K562 (cell line): ENCODE data around the gene PRC1. TPM values are rescaled to one million over a fixed set of nuclear protein-coding genes. Genes with fewer than 3 reads are reported as not detected.

ENCODE experiments used
- ADNP ChIP-seq: fragments of 200-800 bp; sonication (Bioruptor generic); IDR thresholded peaks from 2 replicates; pipeline ENCODE4 v1.6.1; 2016; ENCODE audit warnings: missing genetic modification characterization, missing compliant biosample characterization
- BHLHE40 ChIP-seq: IDR thresholded peaks from 2 replicates; pipeline ENCODE4 v1.6.1; 2011; ENCODE audit warnings: low read length, improper control_type of control experiment
- CBX3 ChIP-seq, 2 experiments: IDR thresholded peaks; 1 replicate in 1 of 2; 2 replicates in 1 of 2; pipeline ENCODE4 v1.6.1; 2012; ENCODE audit warnings: inconsistent platforms in 2 of 2, low read length in 2 of 2, borderline replicate concordance in 1 of 2, control low read depth in 1 of 2
- DPF2 ChIP-seq: fragments of 450-650 bp; IDR thresholded peaks from 2 replicates; pipeline ENCODE4 v1.6.1; 2016
- FIP1L1 ChIP-seq: fragments of 200-400 bp; formaldehyde crosslinking; IDR thresholded peaks from 2 replicates; pipeline ENCODE4 v1.6.1; 2018; ENCODE audit warnings: mild to moderate bottlenecking, low read depth, low read length; ENCODE audit not compliant: poor library complexity, severe bottlenecking
- FOS ChIP-seq: IDR thresholded peaks from 3 replicates; pipeline ENCODE4 v1.6.1; 2011; ENCODE audit not compliant: insufficient read length; ENCODE audit errors: extremely low read depth
- FOXJ2 ChIP-seq: fragments of 200-800 bp; sonication (Bioruptor generic); IDR thresholded peaks from 2 replicates; pipeline ENCODE4 v1.6.1; 2016; ENCODE audit warnings: missing genetic modification characterization, missing compliant biosample characterization
- FOXJ3 ChIP-seq: sonication (generic); formaldehyde crosslinking; IDR thresholded peaks from 2 replicates; pipeline ENCODE4 v1.4.0; 2020; ENCODE audit warnings: mild to moderate bottlenecking, missing genetic modification reagents
- KDM1A ChIP-seq, 2 experiments: fragments of 450-650 bp; IDR thresholded peaks; 2 replicates each; pipeline ENCODE4 v1.6.1; 2016; ENCODE audit warnings: mild to moderate bottlenecking in 2 of 2
- MEIS2 ChIP-seq: fragments of 450-650 bp; IDR thresholded peaks from 2 replicates; pipeline ENCODE4 v1.6.1; 2014; ENCODE audit warnings: mild to moderate bottlenecking; ENCODE audit not compliant: partially characterized antibody
- NONO ChIP-seq, 2 experiments: fragments of 200-400 bp in 1 of 2; fragments of 450-650 bp in 1 of 2; formaldehyde crosslinking in 1 of 2; IDR thresholded peaks; 2 replicates each; pipeline ENCODE4 v1.6.1; 2017; ENCODE audit warnings: low read depth in 2 of 2, mild to moderate bottlenecking in 2 of 2, moderate library complexity in 2 of 2, low read length in 1 of 2
- POLR2AphosphoS5 ChIP-seq: IDR thresholded peaks from 2 replicates; pipeline ENCODE4 v1.6.1; 2011; ENCODE audit warnings: mild to moderate bottlenecking, low read depth, low read length, moderate library complexity; ENCODE audit not compliant: control insufficient read depth, insufficient read depth
- RBBP5 ChIP-seq: fragments of 200-600 bp; sonication (generic); IDR thresholded peaks from 2 replicates; pipeline ENCODE4 v1.6.1; 2012; ENCODE audit warnings: borderline replicate concordance, mild to moderate bottlenecking, low read length, control low read depth, inconsistent platforms; ENCODE audit not compliant: insufficient read depth, poor library complexity, severe bottlenecking
- RFX7 ChIP-seq: fragments of 250-450 bp; sonication (Bioruptor Pico); IDR thresholded peaks from 2 replicates; pipeline ENCODE4 v1.5.1; 2021; ENCODE audit warnings: mild to moderate bottlenecking
- SMAD1 ChIP-seq: fragments of 150-350 bp; IDR thresholded peaks from 2 replicates; pipeline ENCODE4 v1.6.1; 2014; ENCODE audit warnings: low read length, low read depth; ENCODE audit not compliant: partially characterized antibody
- TEAD2 ChIP-seq: fragments of 450-650 bp; IDR thresholded peaks from 2 replicates; pipeline ENCODE4 v1.6.1; 2016; ENCODE audit warnings: missing genetic modification characterization, control low read depth, missing compliant biosample characterization
- ZNF224 ChIP-seq: sonication (generic); formaldehyde crosslinking; IDR thresholded peaks from 2 replicates; pipeline ENCODE4 v1.8.0; 2022; ENCODE audit warnings: mild to moderate bottlenecking, missing genetic modification reagents
- ZNF445 ChIP-seq: fragments of 250-450 bp; sonication (Bioruptor Pico); IDR thresholded peaks from 2 replicates; pipeline ENCODE4 v1.4.0; 2020; ENCODE audit warnings: low read depth, mild to moderate bottlenecking, moderate library complexity
- ZNF584 ChIP-seq: fragments of 200-800 bp; sonication (Bioruptor generic); IDR thresholded peaks from 2 replicates; pipeline ENCODE4 v1.6.1; 2016; ENCODE audit warnings: low read depth, mild to moderate bottlenecking, missing genetic modification characterization, missing compliant biosample characterization
- polyA plus RNA-seq, 8 experiments: library from polyadenylated mRNA; depleted of rRNA in 4 of 8; stranded (reverse) in 5 of 8; unstranded in 3 of 8; fragments of >200 nt; fragmentation: Nextera tagmentation in 2 of 8; fragmentation: Illumina TruSeq in 1 of 8; extraction: Ambion mirVana in 2 of 8; extraction: Trizol in 1 of 8; gene quantifications; 2 replicates each; pipeline versions ENCODE4 v1.2.1 to v1.2.3, GENCODE V29; 2011 to 2014; ENCODE audit warnings: inconsistent platforms in 1 of 8, missing spikeins in 1 of 8
- total RNA-seq, 7 experiments: library from RNA; depleted of rRNA in 6 of 7; stranded (reverse); fragments of >200 nt in 6 of 7; fragmentation: Illumina TruSeq in 2 of 7; extraction: Trizol in 2 of 7; gene quantifications; 2 replicates each; pipeline versions ENCODE4 v1.2.1 to v1.2.3, GENCODE V29; 2011 to 2021; ENCODE audit warnings: low replicate concordance in 1 of 7
- TF ChIP-seq, protein P1 (sequence below): fragments of 200-800 bp; sonication (Bioruptor generic); IDR thresholded peaks from 2 replicates; pipeline ENCODE4 v1.6.1; 2017; ENCODE audit warnings: missing genetic modification characterization, missing compliant biosample characterization
- TF ChIP-seq, protein P2 (sequence below): fragments of 450-650 bp; IDR thresholded peaks from 2 replicates; pipeline ENCODE4 v1.6.1; 2016
- TF ChIP-seq, protein P3 (sequence below): fragments of 450-650 bp; IDR thresholded peaks from 2 replicates; pipeline ENCODE4 v1.6.1; 2017; ENCODE audit warnings: mild to moderate bottlenecking, moderate library complexity

PRC1 gene
- total and polyA plus RNA-seq, 9 of the 15 experiments (the other 6 are each of a cell fraction or from before 2014, with no cell fraction given), result 156 to 391 (median 240) TPM

DNA sequence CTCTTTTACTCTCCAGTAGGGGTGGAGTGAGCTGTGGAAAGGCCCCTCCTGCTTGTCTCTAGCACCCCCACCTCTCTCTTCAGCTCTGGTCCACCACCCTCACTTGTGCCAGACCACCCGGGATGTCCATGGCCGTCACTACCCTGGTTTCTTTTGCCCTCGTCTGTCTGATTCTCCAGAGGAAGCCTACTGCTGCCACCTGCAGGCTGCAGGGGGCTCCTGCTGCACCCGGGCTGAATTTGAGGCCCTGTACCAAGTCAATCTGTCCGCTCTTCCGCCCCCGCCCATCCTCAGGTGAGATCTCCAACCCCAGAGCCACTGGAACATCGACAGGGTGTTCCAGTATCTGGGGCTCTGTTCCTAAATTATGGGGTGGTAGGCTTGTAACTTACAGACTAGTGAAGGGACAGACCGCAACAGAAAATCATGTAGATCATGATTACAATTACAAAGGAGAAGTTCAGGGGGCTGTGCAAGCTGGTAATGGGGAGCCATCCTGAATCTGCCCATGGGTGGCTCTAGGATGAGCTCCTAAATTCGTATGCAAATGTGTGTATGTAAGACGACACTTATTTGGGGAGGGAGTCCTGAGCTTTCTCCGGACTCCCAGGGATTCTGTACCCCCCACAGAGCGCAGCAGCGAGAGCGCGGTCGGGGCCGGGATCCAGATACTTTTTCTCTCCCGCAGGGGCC lies 59.9 kb downstream of the PRC1 start (continued):
- TF ChIP-seq FIP1L1, result no peak
- TF ChIP-seq ADNP, result no peak
- no peak for TF ChIP-seq ZNF445
- 0 out of 4 replicates have a peak, but pooled peaks of 1 of the 2 experiments have one; percentile 23 for TF ChIP-seq KDM1A (IDR thresholded peaks at IDR 0.05)
- 0 out of 2 replicates have a peak, but pooled peaks have one; percentile 58 for TF ChIP-seq BHLHE40
- no peak for TF ChIP-seq SMAD1
- TF ChIP-seq ZNF584 (CRISPR knock-in tag), result no peak
- no peak for TF ChIP-seq FOS
- TF ChIP-seq POLR2AphosphoS5, result no peak
- TF ChIP-seq ZNF224 (CRISPR knock-in tag), result no peak
- TF ChIP-seq CBX3 (IDR thresholded peaks at IDR 0.05; ENCODE audit: borderline replicate concordance in 1 of 2, low read length in 2 of 2), result no peak
- TF ChIP-seq, protein P1, sequence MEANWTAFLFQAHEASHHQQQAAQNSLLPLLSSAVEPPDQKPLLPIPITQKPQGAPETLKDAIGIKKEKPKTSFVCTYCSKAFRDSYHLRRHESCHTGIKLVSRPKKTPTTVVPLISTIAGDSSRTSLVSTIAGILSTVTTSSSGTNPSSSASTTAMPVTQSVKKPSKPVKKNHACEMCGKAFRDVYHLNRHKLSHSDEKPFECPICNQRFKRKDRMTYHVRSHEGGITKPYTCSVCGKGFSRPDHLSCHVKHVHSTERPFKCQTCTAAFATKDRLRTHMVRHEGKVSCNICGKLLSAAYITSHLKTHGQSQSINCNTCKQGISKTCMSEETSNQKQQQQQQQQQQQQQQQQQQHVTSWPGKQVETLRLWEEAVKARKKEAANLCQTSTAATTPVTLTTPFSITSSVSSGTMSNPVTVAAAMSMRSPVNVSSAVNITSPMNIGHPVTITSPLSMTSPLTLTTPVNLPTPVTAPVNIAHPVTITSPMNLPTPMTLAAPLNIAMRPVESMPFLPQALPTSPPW (CRISPR knock-in tag), result no peak
- TF ChIP-seq FOXJ2 (tag), result no peak
- no peak for TF ChIP-seq DPF2
- 0 out of 4 replicates have a peak, but pooled peaks of 1 of the 2 experiments have one; percentile 34 for TF ChIP-seq NONO (IDR thresholded peaks at IDR 0.05; ENCODE audit: low read depth in 2 of 2, low read length in 1 of 2)
- TF ChIP-seq MEIS2, result no peak
- no peak for TF ChIP-seq TEAD2
- TF ChIP-seq RBBP5, result no peak
- TF ChIP-seq, protein P2, sequence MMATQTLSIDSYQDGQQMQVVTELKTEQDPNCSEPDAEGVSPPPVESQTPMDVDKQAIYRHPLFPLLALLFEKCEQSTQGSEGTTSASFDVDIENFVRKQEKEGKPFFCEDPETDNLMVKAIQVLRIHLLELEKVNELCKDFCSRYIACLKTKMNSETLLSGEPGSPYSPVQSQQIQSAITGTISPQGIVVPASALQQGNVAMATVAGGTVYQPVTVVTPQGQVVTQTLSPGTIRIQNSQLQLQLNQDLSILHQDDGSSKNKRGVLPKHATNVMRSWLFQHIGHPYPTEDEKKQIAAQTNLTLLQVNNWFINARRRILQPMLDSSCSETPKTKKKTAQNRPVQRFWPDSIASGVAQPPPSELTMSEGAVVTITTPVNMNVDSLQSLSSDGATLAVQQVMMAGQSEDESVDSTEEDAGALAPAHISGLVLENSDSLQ, result peak; percentile 55; the same call in 1 of the 2 replicates
- TF ChIP-seq, protein P3, sequence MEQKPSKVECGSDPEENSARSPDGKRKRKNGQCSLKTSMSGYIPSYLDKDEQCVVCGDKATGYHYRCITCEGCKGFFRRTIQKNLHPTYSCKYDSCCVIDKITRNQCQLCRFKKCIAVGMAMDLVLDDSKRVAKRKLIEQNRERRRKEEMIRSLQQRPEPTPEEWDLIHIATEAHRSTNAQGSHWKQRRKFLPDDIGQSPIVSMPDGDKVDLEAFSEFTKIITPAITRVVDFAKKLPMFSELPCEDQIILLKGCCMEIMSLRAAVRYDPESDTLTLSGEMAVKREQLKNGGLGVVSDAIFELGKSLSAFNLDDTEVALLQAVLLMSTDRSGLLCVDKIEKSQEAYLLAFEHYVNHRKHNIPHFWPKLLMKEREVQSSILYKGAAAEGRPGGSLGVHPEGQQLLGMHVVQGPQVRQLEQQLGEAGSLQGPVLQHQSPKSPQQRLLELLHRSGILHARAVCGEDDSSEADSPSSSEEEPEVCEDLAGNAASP, result no peak
- no peak for TF ChIP-seq RFX7
- TF ChIP-seq FOXJ3 (CRISPR knock-in tag), result no peak
